ENCODE data around the gene GFPT2. TPM values are rescaled to one million over a fixed set of nuclear protein-coding genes. Genes with fewer than 3 reads are reported as not detected.
A peak's percentile ranks its signal among the peaks of the same experiment; 100 is the strongest.

Gene GFPT2
- total and polyA plus RNA-seq, 4 donors, result 10.0 to 29.1 (median 16.1) TPM

DNA sequence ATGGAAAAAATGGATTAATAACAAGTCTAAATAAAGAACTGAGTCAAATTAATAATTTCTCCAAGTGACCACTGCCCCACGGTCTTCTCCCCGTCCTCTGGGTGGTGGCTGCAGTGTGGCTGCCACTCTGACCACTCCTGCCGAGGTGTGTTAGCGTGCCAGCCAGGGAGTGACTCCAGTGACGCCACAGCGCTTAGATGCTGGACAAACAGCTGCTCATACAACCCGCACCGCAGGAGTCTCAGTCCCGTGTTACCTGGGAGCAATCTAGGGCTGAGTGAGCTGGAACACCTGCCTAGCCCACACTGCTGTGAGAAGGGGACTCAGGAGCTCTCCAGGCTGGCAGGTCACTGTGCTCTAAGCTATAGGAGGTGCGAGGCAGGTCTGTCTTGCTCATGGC lies 71.4 kb downstream of the GFPT2 start:
- H3K27ac ChIP-seq (ENCODE audit: low read depth, low read length), result no peak overlapping the region
- DNase-seq (ENCODE audit: low read depth in 4 of 6, low spot score in 6 of 6), result no peak
- H3K36me3 ChIP-seq (ENCODE audit: control insufficient read depth, insufficient read depth, low read length), result peaks cover 40% of the 10 kb centered on the region
- no peaks in the 10 kb centered on the region for H3K9me3 ChIP-seq (ENCODE audit: control insufficient read depth, insufficient read depth, low read length)
- H3K4me3 ChIP-seq (ENCODE audit: low read depth, low read length), result no peak overlapping the region
- H3K27me3 ChIP-seq (ENCODE audit: control insufficient read depth, insufficient read depth, low read length), result no peaks in the 10 kb centered on the region
- H3K4me1 ChIP-seq (ENCODE audit: control insufficient read depth, insufficient read depth, low read length), result peaks cover 11% of the 10 kb centered on the region
- 84% methylated on average over 10 of the region's 10 CpGs for WGBS (ENCODE audit: insufficient coverage)

DNA sequence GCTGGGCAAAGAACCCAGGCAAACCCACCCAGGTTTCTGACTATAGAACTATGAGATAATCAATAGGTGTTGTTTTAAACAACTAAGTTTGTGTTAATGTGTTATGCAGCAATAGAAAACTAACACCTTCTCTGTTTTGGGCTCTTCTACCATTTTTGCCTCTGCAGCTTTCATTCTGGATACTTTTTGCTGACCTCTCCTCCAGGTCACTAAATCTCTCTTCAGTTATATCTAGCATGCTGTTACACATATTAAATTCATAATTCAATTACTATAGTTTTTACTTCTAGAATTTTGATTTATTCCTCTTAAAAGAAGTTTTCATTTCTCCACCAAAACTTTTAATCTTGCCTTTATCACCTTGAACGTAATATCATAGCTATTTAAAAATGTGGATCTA lies 78.4 kb downstream of the GFPT2 start:
- Histone ChIP-seq H3K4me1 (ENCODE audit: control insufficient read depth, insufficient read depth, low read length) (no peaks in the 10 kb centered on the region), H3K27me3 (ENCODE audit: control insufficient read depth, insufficient read depth, low read length) (no peaks in the 10 kb centered on the region), H3K9me3 (ENCODE audit: control insufficient read depth, insufficient read depth, low read length) (no peaks in the 10 kb centered on the region), H3K4me3 (ENCODE audit: low read depth, low read length) (no peak overlapping the region), H3K27ac (ENCODE audit: low read depth, low read length) (no peak overlapping the region), H3K36me3 (ENCODE audit: control insufficient read depth, insufficient read depth, low read length) (peaks cover 28% of the 10 kb centered on the region)
- DNase-seq (ENCODE audit: low read depth in 4 of 6, low spot score in 6 of 6), result no peak
- no CpG with 5 or more reads among the region's 1 CpG for WGBS (ENCODE audit: insufficient coverage)

DNA sequence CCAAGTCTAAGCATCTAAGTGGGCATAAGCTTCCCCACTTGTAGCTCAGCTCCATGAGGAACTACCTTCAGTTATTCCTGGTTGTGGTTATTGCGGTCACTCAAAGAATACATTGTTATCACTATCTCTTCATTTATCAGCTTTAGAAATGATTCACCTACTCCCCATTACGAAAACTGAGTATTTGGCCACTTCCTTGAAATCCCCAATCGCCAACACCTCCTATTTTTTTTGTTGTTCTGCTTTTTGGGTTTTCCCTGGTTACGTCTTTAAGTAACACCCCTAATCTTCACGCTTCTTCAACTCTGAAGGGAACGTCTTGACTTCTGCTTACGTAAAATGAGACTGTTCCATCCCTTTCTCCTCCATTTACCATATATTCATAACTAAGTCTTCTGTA lies 81.9 kb downstream of the GFPT2 start:
- WGBS (ENCODE audit: insufficient coverage), result 93% methylated on average over 4 of the region's 7 CpGs
- no peaks in the 10 kb centered on the region for H3K9me3 ChIP-seq (ENCODE audit: control insufficient read depth, insufficient read depth, low read length)
- H3K27me3 ChIP-seq (ENCODE audit: control insufficient read depth, insufficient read depth, low read length), result no peaks in the 10 kb centered on the region
- no peak overlapping the region for H3K27ac ChIP-seq (ENCODE audit: low read depth, low read length)
- H3K4me1 ChIP-seq (ENCODE audit: control insufficient read depth, insufficient read depth, low read length), result no peaks in the 10 kb centered on the region
- H3K4me3 ChIP-seq (ENCODE audit: low read depth, low read length), result no peak overlapping the region
- DNase-seq (ENCODE audit: low read depth in 4 of 6, low spot score in 6 of 6), result no peak
- H3K36me3 ChIP-seq (ENCODE audit: control insufficient read depth, insufficient read depth, low read length), result peaks cover 27% of the 10 kb centered on the region

DNA sequence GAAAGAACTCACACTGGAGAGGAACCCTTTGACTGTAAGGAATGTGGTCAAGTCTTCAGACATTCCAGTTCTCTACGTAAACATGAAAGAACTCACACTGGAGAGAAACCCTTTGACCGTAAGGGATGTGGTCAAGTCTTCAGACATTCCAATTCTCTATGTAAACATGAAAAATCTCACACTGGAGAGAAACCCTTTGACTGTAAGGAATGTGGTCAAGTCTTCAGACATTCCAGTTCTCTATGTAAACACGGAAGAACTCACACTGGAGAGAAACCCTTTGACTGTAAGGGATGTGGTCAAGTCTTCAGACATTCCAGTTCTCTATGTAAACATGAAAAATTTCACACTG lies 93.9 kb downstream of the GFPT2 start:
- H3K4me3 ChIP-seq (ENCODE audit: low read depth, low read length), result no peak overlapping the region
- H3K27ac ChIP-seq (ENCODE audit: low read depth, low read length), result no peak overlapping the region
- H3K4me1 ChIP-seq (ENCODE audit: control insufficient read depth, insufficient read depth, low read length), result no peaks in the 10 kb centered on the region
- no peaks in the 10 kb centered on the region for H3K27me3 ChIP-seq (ENCODE audit: control insufficient read depth, insufficient read depth, low read length)
- peaks cover 25% of the 10 kb centered on the region for H3K9me3 ChIP-seq (ENCODE audit: control insufficient read depth, insufficient read depth, low read length)
- no peak for DNase-seq (ENCODE audit: low read depth in 4 of 6, low spot score in 6 of 6)
- no CpG with 5 or more reads among the region's 3 CpGs for WGBS (ENCODE audit: insufficient coverage)
- H3K36me3 ChIP-seq (ENCODE audit: control insufficient read depth, insufficient read depth, low read length), result peaks cover 43% of the 10 kb centered on the region

DNA sequence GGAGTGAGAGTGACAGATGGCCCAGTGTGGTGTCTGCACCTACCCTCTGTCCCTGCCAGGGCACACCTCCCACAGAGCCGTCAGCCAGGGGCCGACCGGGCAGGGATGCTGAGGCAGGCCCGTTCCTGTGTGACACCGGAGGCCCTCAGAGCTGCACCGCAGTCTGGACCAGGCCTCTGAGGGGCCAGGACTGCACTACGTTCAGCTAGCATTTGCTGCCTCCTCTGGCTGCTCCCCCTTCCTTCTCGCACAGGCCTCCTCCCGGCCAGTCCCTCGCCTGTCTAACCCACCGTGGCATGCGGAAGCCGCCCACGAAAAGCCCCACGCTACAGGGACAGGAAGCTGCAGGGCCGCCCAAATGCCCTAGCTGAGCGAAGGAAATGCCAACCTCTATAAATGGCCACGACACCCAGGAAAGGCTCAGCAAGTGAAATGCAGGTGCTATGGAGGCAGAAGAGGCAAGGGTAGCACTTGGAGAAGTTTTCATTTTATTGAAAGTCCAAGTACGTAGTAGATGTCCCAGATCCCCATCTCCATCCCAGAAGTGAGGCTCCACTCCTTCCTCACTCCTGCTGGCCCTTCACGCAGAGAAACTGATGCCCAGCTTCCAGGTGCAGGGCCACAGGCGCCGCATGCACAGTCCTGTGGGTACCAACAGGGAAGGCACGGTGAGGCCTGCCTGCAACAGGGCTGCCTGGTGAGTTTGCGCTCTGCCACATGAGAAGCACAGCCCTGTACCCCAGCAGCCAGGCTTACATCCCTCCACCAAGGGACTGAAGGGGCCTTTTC lies 99.9 kb downstream of the GFPT2 start:
- no peak for DNase-seq (ENCODE audit: low read depth in 4 of 6, low spot score in 6 of 6)
- H3K27me3 ChIP-seq (ENCODE audit: control insufficient read depth, insufficient read depth, low read length), result no peaks in the 10 kb centered on the region
- WGBS (ENCODE audit: insufficient coverage), result 95% methylated on average over 22 of the region's 24 CpGs
- H3K9me3 ChIP-seq (ENCODE audit: control insufficient read depth, insufficient read depth, low read length), result peaks cover 11% of the 10 kb centered on the region
- H3K4me3 ChIP-seq (ENCODE audit: low read depth, low read length), result no peak overlapping the region
- H3K36me3 ChIP-seq (ENCODE audit: control insufficient read depth, insufficient read depth, low read length), result peaks cover 55% of the 10 kb centered on the region
- no peak overlapping the region for H3K27ac ChIP-seq (ENCODE audit: low read depth, low read length)
- no peaks in the 10 kb centered on the region for H3K4me1 ChIP-seq (ENCODE audit: control insufficient read depth, insufficient read depth, low read length)

DNA sequence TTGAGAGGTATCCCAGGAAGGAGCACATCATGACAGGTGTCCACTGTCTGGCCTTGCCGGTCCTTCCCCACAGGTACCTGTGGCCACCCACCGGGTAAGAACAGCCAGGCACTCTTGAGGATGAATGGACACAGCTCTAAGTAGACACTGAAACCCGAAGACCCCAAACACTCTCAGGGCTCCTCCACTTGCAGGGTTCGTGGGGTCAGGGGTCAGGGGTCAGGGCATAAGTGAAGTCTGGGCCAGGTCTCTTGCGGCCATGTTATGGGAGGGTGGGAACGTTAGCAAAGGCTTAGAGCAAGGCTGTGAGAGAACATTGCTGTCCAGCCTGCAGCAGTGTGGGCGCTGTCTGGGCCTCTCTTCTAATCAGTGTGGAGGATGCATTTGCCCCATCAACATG lies 101.2 kb downstream of the GFPT2 start:
- H3K36me3 ChIP-seq (ENCODE audit: control insufficient read depth, insufficient read depth, low read length), result peaks cover 64% of the 10 kb centered on the region
- WGBS (ENCODE audit: insufficient coverage), result 94% methylated on average over 7 of the region's 7 CpGs
- H3K4me1 ChIP-seq (ENCODE audit: control insufficient read depth, insufficient read depth, low read length), result no peaks in the 10 kb centered on the region
- no peak for DNase-seq (ENCODE audit: low read depth in 4 of 6, low spot score in 6 of 6)
- no peak overlapping the region for H3K4me3 ChIP-seq (ENCODE audit: low read depth, low read length)
- H3K27me3 ChIP-seq (ENCODE audit: control insufficient read depth, insufficient read depth, low read length), result no peaks in the 10 kb centered on the region
- H3K27ac ChIP-seq (ENCODE audit: low read depth, low read length), result no peak overlapping the region
- H3K9me3 ChIP-seq (ENCODE audit: control insufficient read depth, insufficient read depth, low read length), result peaks cover 9% of the 10 kb centered on the region

DNA sequence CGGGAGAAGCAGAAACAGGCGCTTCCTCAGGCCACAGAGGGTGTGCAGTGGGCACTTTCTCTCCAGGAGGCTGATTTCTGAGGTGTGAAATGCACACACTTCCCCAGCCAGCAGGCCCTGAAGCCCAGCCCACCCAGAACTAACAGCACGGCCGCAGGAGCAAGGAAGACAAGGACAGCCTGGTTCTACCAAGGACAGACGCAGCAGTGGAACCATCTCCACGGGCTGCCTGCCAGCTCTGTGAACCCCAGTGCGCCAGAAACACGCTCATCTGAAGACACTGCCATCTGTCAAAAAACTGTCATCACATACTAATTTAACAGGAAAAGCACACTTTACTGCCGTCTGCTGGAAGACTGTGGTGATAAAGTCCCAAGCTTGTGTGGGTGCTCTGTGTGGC lies 102.0 kb downstream of the GFPT2 start:
- no peaks in the 10 kb centered on the region for H3K27me3 ChIP-seq (ENCODE audit: control insufficient read depth, insufficient read depth, low read length)
- H3K27ac ChIP-seq (ENCODE audit: low read depth, low read length), result no peak overlapping the region
- H3K9me3 ChIP-seq (ENCODE audit: control insufficient read depth, insufficient read depth, low read length), result peaks cover 9% of the 10 kb centered on the region
- peaks cover 58% of the 10 kb centered on the region for H3K36me3 ChIP-seq (ENCODE audit: control insufficient read depth, insufficient read depth, low read length)
- peak in 2 of 6 donors; percentile 53 to 91 for DNase-seq (ENCODE audit: low read depth in 4 of 6, low spot score in 6 of 6)
- H3K4me3 ChIP-seq (ENCODE audit: low read depth, low read length), result no peak overlapping the region
- H3K4me1 ChIP-seq (ENCODE audit: control insufficient read depth, insufficient read depth, low read length), result no peaks in the 10 kb centered on the region
- 84% methylated on average over 4 of the region's 9 CpGs for WGBS (ENCODE audit: insufficient coverage)

Other genes with a start within 250 kb of the GFPT2 start
- gene RASGEF1C, start 144.1 kb downstream of the GFPT2 start, total RNA-seq, result 1 to 10 TPM; 4.4 to 5.0 TPM
- gene RASGEF1C, start 144.1 kb downstream of the GFPT2 start, polyA plus RNA-seq (ENCODE audit: insufficient read length in 2 of 2), result 1 to 10 TPM; 9.4 to 9.7 TPM
- 10 to 100 TPM; 32.6 to 91.4 TPM for gene MAPK9, start 61.3 kb downstream of the GFPT2 start, total RNA-seq
- 10 to 100 TPM; 85.4 to 97.6 TPM for gene MAPK9, start 61.3 kb downstream of the GFPT2 start, polyA plus RNA-seq (ENCODE audit: insufficient read length in 2 of 2)
- 10 to 100 TPM; 19.4 to 34.4 TPM for gene CNOT6, start 141.0 kb upstream of the GFPT2 start, total RNA-seq
- 10 to 100 TPM; 24.8 to 32.1 TPM for gene CNOT6, start 141.0 kb upstream of the GFPT2 start, polyA plus RNA-seq (ENCODE audit: insufficient read length in 2 of 2)
- 1 to 10 TPM in 1 of 2 donors, not detected in 1; 1.7 TPM for gene SCGB3A1, start 238.2 kb upstream of the GFPT2 start, total RNA-seq
- gene SCGB3A1, start 238.2 kb upstream of the GFPT2 start, polyA plus RNA-seq (ENCODE audit: insufficient read length in 2 of 2), result 1 to 10 TPM in 1 of 2 donors, not detected in 1; 1.0 TPM